Liver (tissue), 9 donors: ENCODE measurements around the gene LPGAT1. TPM values are rescaled to one million over a fixed set of nuclear protein-coding genes. Genes with fewer than 3 reads are reported as not detected.

ENCODE experiments used
- DNase-seq: peaks from one replicate; pipeline ENCODE4 v3.0.0-alpha.2; 2017; ENCODE audit warnings: low spot score
- H3K27ac ChIP-seq, 2 donors: one replicate each; pipeline ENCODE4 v1.7.0; 2013; ENCODE audit warnings: inconsistent platforms in 2 of 2, low read length in 2 of 2, control low read depth in 1 of 2, low read depth in 1 of 2, mild to moderate bottlenecking in 1 of 2
- H3K27me3 ChIP-seq, 4 donors: one replicate each; pipeline versions ENCODE4 v1.6.1 to v1.7.0; 2013; ENCODE audit warnings: low read length in 3 of 4, inconsistent platforms in 1 of 4, mild to moderate bottlenecking in 1 of 4, moderate library complexity in 1 of 4; ENCODE audit not compliant: control insufficient read depth in 4 of 4, insufficient read depth in 4 of 4
- H3K36me3 ChIP-seq, 4 donors: one replicate each; pipeline versions ENCODE4 v1.6.1 to v1.7.0; 2013; ENCODE audit warnings: low read length in 3 of 4, mild to moderate bottlenecking in 3 of 4, low read depth in 1 of 4, moderate library complexity in 1 of 4; ENCODE audit not compliant: control insufficient read depth in 4 of 4, insufficient read depth in 3 of 4
- H3K4me1 ChIP-seq, 4 donors: one replicate each; pipeline versions ENCODE4 v1.6.1 to v1.7.0; 2013; ENCODE audit warnings: low read length in 3 of 4, mild to moderate bottlenecking in 3 of 4, moderate library complexity in 1 of 4; ENCODE audit not compliant: control insufficient read depth in 4 of 4, insufficient read depth in 4 of 4
- H3K4me3 ChIP-seq, 3 donors: one replicate each; pipeline versions ENCODE4 v1.6.1 to v1.7.0; 2013; ENCODE audit warnings: low read length in 3 of 3, control low read depth in 1 of 3, low read depth in 1 of 3, mild to moderate bottlenecking in 1 of 3
- H3K9ac ChIP-seq, 2 donors: one replicate each; pipeline ENCODE4 v1.7.0; 2013; ENCODE audit warnings: low read length in 2 of 2, mild to moderate bottlenecking in 2 of 2, moderate library complexity in 2 of 2, control low read depth in 1 of 2, low read depth in 1 of 2
- H3K9me3 ChIP-seq, 4 donors: one replicate each; pipeline versions ENCODE4 v1.6.1 to v1.7.0; 2013; ENCODE audit warnings: low read length in 3 of 4; ENCODE audit not compliant: control insufficient read depth in 4 of 4
- EGR1 ChIP-seq, 2 donors: IDR thresholded peaks; 2 replicates each; pipeline ENCODE4 v1.6.1; 2016 to 2018; ENCODE audit warnings: antibody characterized with exemption in 2 of 2, low read depth in 2 of 2
- FOXA1 ChIP-seq: IDR thresholded peaks from 2 replicates; pipeline ENCODE4 v1.6.1; 2016; ENCODE audit warnings: antibody characterized with exemption
- GABPA ChIP-seq, 2 donors: IDR thresholded peaks in 1 of 2; conservative IDR thresholded peaks in 1 of 2; 2 replicates each; pipeline ENCODE4 v1.6.1; 2016; ENCODE audit warnings: antibody characterized with exemption in 2 of 2, mild to moderate bottlenecking in 1 of 2, moderate library complexity in 1 of 2
- HNF4A ChIP-seq, 2 donors: conservative IDR thresholded peaks; 2 replicates each; pipeline ENCODE4 v1.6.1; 2016; ENCODE audit warnings: antibody characterized with exemption in 2 of 2, mild to moderate bottlenecking in 2 of 2
- HNF4G ChIP-seq: IDR thresholded peaks from 2 replicates; pipeline ENCODE4 v1.6.1; 2016; ENCODE audit warnings: antibody characterized with exemption
- JUND ChIP-seq, 2 donors: IDR thresholded peaks; 2 replicates each; pipeline ENCODE4 v1.6.1; 2016; ENCODE audit warnings: antibody characterized with exemption in 2 of 2
- RAD21 ChIP-seq, 2 donors: IDR thresholded peaks; 2 replicates each; pipeline ENCODE4 v1.6.1; 2016; ENCODE audit warnings: antibody characterized with exemption in 2 of 2, mild to moderate bottlenecking in 2 of 2
- RXRA ChIP-seq, 2 donors: IDR thresholded peaks; 2 replicates each; pipeline ENCODE4 v1.6.1; 2017 to 2018; ENCODE audit warnings: antibody characterized with exemption in 2 of 2, mild to moderate bottlenecking in 1 of 2
- SP1 ChIP-seq: IDR thresholded peaks from 2 replicates; pipeline ENCODE4 v1.6.1; 2018; ENCODE audit warnings: antibody characterized with exemption, mild to moderate bottlenecking
- TAF1 ChIP-seq: conservative IDR thresholded peaks from 2 replicates; pipeline ENCODE4 v1.6.1; 2016; ENCODE audit warnings: antibody characterized with exemption, mild to moderate bottlenecking
- YY1 ChIP-seq: IDR thresholded peaks from 2 replicates; pipeline ENCODE4 v1.6.1; 2016; ENCODE audit warnings: antibody characterized with exemption, mild to moderate bottlenecking
- WGBS: extraction: QIAGEN DNeasy Blood & Tissue Kit; methylation state at CpG from one replicate; pipeline ENCODE4 v1.1.7; 2013; 5-methylcytosine and 5-hydroxymethylcytosine counted together
- polyA plus RNA-seq, 2 donors: library from polyadenylated mRNA; stranded (reverse) in 1 of 2; unstranded in 1 of 2; fragments of 200-250 nt in 1 of 2; fragments of >200 nt in 1 of 2; fragmentation: Nextera tagmentation in 1 of 2; extraction: Ambion mirVana in 1 of 2; gene quantifications; one replicate each; pipeline versions ENCODE4 v1.2.1 to v1.2.3, GENCODE V29; 2013 to 2015
- total RNA-seq, 2 donors: library from RNA; depleted of rRNA; stranded (reverse); fragments of >200 nt; gene quantifications; one replicate each; pipeline ENCODE4 v1.2.3, GENCODE V29; 2014
- TF ChIP-seq, protein P1 (sequence below): IDR thresholded peaks from 2 replicates; pipeline ENCODE4 v1.6.1; 2016; ENCODE audit warnings: antibody characterized with exemption
- TF ChIP-seq, protein P2 (sequence below): IDR thresholded peaks from 2 replicates; pipeline ENCODE4 v1.6.1; 2016; ENCODE audit warnings: antibody characterized with exemption, mild to moderate bottlenecking
- TF ChIP-seq, protein P3 (sequence below): IDR thresholded peaks from 2 replicates; pipeline ENCODE4 v1.6.1; 2016; ENCODE audit warnings: antibody characterized with exemption
- TF ChIP-seq, protein P4 (sequence below): IDR thresholded peaks from 2 replicates; pipeline ENCODE4 v1.6.1; 2016; ENCODE audit warnings: antibody characterized with exemption
- TF ChIP-seq, protein P5 (sequence below): fragments of 150-350 bp; IDR thresholded peaks from 2 replicates; pipeline ENCODE4 v1.5.1; 2017; ENCODE audit warnings: improper control_type of control experiment, low read depth, low read length; ENCODE audit not compliant: missing input control
- donor health status: healthy.
- donor health status: healthy.
- donor health status: healthy.
- donor health status: healthy.
- donor health status: healthy.

The LPGAT1 gene
- total and polyA plus RNA-seq, 4 donors = 11.6 to 53.8 (median 32.2) TPM

DNA sequence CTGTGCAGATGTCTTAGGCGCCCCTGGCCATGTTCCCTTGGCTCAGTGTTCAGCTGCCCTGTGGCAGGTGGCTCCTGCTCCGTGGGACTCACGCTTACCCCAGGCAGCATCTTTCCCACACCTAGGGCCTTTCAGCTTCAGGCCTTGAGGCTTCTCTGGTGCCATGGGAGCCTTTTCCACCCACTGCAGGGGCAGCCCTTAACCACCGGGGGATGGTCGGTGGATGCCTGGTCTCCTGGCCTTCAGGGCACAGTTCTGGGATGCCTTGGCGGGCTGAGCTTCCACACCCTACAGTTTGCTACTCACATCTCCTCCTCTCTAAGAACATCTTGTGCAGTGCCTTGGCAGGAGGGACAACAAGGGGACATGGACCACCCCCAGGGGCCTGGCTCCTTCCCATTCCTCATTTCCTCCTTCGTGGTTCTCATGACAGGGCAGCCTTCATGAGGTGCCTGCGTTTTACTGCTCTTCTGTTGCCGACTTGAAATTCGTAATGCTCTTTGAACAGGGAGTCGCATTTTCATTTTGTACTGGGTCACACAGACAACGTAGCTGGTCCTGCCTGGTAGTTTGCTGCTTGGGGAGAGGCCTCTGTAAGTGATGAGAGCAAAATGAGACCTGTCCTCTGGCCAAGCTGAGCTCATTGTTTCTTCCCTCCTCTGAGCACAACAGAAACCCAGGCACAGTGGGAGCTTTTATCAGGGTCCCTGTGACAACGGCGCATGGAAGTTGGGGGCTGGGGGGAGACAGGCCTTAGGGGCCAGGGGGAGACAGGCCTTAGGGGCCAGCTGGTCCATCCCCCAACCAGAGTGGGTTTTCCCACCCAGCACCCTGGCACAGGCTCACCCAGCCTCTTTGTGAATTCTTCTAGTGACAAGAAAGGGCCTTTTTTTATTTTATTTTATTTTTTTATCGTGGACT is 93.2 kb downstream of the LPGAT1 start:
- no peaks in the 10 kb centered on the region for H3K4me1 ChIP-seq
- H3K4me3 ChIP-seq = no peak overlapping the region
- no peak for DNase-seq
- H3K9me3 ChIP-seq = no peaks in the 10 kb centered on the region
- H3K9ac ChIP-seq = no peak overlapping the region
- H3K27me3 ChIP-seq = no peaks in the 10 kb centered on the region
- 91% methylated on average over 15 of the region's 15 CpGs for WGBS
- H3K36me3 ChIP-seq = no peaks in the 10 kb centered on the region
- TF ChIP-seq EGR1 (IDR thresholded peaks at IDR 0.05; ENCODE audit: low read depth in 2 of 2) (no peak), RAD21 (IDR thresholded peaks at IDR 0.05) (no peak), SP1 (no peak), JUND (IDR thresholded peaks at IDR 0.05) (no peak), FOXA1 (no peak), GABPA (IDR thresholded peaks at IDR 0.05 in 1 of 2, conservative IDR thresholded peaks at IDR 0.05 in 1 of 2) (no peak), YY1 (no peak), TAF1 (no peak), HNF4A (conservative IDR thresholded peaks at IDR 0.05) (no peak), HNF4G (no peak)
- TF ChIP-seq, protein P1, sequence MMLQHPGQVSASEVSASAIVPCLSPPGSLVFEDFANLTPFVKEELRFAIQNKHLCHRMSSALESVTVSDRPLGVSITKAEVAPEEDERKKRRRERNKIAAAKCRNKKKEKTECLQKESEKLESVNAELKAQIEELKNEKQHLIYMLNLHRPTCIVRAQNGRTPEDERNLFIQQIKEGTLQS = no peak
- TF ChIP-seq, protein P2, sequence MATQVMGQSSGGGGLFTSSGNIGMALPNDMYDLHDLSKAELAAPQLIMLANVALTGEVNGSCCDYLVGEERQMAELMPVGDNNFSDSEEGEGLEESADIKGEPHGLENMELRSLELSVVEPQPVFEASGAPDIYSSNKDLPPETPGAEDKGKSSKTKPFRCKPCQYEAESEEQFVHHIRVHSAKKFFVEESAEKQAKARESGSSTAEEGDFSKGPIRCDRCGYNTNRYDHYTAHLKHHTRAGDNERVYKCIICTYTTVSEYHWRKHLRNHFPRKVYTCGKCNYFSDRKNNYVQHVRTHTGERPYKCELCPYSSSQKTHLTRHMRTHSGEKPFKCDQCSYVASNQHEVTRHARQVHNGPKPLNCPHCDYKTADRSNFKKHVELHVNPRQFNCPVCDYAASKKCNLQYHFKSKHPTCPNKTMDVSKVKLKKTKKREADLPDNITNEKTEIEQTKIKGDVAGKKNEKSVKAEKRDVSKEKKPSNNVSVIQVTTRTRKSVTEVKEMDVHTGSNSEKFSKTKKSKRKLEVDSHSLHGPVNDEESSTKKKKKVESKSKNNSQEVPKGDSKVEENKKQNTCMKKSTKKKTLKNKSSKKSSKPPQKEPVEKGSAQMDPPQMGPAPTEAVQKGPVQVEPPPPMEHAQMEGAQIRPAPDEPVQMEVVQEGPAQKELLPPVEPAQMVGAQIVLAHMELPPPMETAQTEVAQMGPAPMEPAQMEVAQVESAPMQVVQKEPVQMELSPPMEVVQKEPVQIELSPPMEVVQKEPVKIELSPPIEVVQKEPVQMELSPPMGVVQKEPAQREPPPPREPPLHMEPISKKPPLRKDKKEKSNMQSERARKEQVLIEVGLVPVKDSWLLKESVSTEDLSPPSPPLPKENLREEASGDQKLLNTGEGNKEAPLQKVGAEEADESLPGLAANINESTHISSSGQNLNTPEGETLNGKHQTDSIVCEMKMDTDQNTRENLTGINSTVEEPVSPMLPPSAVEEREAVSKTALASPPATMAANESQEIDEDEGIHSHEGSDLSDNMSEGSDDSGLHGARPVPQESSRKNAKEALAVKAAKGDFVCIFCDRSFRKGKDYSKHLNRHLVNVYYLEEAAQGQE = no peak
- TF ChIP-seq, protein P3, sequence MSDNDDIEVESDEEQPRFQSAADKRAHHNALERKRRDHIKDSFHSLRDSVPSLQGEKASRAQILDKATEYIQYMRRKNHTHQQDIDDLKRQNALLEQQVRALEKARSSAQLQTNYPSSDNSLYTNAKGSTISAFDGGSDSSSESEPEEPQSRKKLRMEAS = no peak
- TF ChIP-seq, protein P4, sequence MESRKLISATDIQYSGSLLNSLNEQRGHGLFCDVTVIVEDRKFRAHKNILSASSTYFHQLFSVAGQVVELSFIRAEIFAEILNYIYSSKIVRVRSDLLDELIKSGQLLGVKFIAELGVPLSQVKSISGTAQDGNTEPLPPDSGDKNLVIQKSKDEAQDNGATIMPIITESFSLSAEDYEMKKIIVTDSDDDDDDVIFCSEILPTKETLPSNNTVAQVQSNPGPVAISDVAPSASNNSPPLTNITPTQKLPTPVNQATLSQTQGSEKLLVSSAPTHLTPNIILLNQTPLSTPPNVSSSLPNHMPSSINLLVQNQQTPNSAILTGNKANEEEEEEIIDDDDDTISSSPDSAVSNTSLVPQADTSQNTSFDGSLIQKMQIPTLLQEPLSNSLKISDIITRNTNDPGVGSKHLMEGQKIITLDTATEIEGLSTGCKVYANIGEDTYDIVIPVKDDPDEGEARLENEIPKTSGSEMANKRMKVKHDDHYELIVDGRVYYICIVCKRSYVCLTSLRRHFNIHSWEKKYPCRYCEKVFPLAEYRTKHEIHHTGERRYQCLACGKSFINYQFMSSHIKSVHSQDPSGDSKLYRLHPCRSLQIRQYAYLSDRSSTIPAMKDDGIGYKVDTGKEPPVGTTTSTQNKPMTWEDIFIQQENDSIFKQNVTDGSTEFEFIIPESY = no peak
- H3K27ac ChIP-seq = no peak overlapping the region

DNA sequence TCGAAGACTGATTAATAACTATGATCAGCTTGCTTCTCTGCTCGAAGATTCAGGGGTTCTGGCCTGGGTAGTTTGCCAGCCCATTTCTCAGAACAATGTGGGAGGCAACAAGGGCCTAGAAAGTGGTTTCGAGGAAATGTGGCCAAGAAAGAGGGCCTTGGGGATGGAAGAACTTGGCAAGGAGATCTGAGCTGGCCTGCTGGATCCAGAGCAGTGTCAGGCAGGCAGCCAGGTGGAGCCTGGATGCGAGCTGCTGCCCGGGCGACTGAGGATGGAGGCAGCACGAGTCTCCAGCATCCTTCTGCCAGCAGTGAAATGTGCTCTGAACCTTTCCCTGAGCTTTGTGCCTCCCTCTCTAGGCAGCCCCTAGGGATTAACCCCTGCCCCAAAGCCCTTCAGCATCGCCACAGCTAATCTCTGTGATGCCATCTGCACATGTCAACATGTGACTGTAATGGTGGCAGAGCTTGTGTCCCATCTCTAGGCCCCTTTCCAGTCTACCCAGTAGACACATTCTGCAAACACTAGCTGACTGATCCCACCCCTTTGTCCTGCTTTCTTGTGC is 94.1 kb downstream of the LPGAT1 start:
- Histone ChIP-seq H3K27me3 (no peaks in the 10 kb centered on the region), H3K9me3 (no peaks in the 10 kb centered on the region), H3K9ac (no peak overlapping the region), H3K27ac (no peak overlapping the region), H3K4me3 (no peak overlapping the region), H3K4me1 (no peaks in the 10 kb centered on the region), H3K36me3 (no peaks in the 10 kb centered on the region)
- DNase-seq = no peak
- 92% methylated on average over 8 of the region's 8 CpGs for WGBS
- TF ChIP-seq, protein P5, sequence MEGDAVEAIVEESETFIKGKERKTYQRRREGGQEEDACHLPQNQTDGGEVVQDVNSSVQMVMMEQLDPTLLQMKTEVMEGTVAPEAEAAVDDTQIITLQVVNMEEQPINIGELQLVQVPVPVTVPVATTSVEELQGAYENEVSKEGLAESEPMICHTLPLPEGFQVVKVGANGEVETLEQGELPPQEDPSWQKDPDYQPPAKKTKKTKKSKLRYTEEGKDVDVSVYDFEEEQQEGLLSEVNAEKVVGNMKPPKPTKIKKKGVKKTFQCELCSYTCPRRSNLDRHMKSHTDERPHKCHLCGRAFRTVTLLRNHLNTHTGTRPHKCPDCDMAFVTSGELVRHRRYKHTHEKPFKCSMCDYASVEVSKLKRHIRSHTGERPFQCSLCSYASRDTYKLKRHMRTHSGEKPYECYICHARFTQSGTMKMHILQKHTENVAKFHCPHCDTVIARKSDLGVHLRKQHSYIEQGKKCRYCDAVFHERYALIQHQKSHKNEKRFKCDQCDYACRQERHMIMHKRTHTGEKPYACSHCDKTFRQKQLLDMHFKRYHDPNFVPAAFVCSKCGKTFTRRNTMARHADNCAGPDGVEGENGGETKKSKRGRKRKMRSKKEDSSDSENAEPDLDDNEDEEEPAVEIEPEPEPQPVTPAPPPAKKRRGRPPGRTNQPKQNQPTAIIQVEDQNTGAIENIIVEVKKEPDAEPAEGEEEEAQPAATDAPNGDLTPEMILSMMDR = no peak
- TF ChIP-seq TAF1 (no peak), EGR1 (IDR thresholded peaks at IDR 0.05; ENCODE audit: low read depth in 2 of 2) (no peak), SP1 (no peak), GABPA (IDR thresholded peaks at IDR 0.05 in 1 of 2, conservative IDR thresholded peaks at IDR 0.05 in 1 of 2) (no peak), RXRA (IDR thresholded peaks at IDR 0.05) (no peak), YY1 (no peak), HNF4A (conservative IDR thresholded peaks at IDR 0.05) (no peak), RAD21 (IDR thresholded peaks at IDR 0.05) (no peak), JUND (IDR thresholded peaks at IDR 0.05) (no peak), FOXA1 (no peak)
- TF ChIP-seq, protein P1 = no peak
- TF ChIP-seq, protein P2 = no peak
- TF ChIP-seq, protein P3 = no peak
